GM12892 (cell line): Measurements from ENCODE around the gene EPHA10.

ENCODE experiments used
- POLR2A ChIP-seq: IDR thresholded peaks from 2 replicates; pipeline ENCODE4 v1.6.1; 2011; ENCODE audit warnings: low read depth, low read length, control low read depth
- POLR2AphosphoS5 ChIP-seq: IDR thresholded peaks from 2 replicates; pipeline ENCODE4 v1.6.1; 2011; ENCODE audit warnings: low read depth, low read length, control low read depth
- TAF1 ChIP-seq: IDR thresholded peaks from 2 replicates; pipeline ENCODE4 v1.6.1; 2011; ENCODE audit warnings: low read depth, mild to moderate bottlenecking, control low read depth, low read length, borderline replicate concordance

GRCh38 chr1:37782491-37782890 lies 17.6 kb upstream of the EPHA10 start:
- TF ChIP-seq TAF1 (no peak), POLR2AphosphoS5 (no peak), POLR2A (no peak)
